Ramos (cell line): ENCODE measurements around the gene FBLN7.
"Not testable (repeated sequence)": the region's sequence is repeated elsewhere in the genome, so short reads cannot be mapped to it uniquely, and the experiment has no call there.

Experiments used
- in situ Hi-C: fragments of 300-500 bp; cut with MboI; formaldehyde crosslinking; loops from one replicate; pipeline ENCODE4 v1.14.3; 2022; ENCODE audit warnings: low sequenced_read_pairs; ENCODE audit not compliant: unreplicated experiment

Gene FBLN7

DNA sequence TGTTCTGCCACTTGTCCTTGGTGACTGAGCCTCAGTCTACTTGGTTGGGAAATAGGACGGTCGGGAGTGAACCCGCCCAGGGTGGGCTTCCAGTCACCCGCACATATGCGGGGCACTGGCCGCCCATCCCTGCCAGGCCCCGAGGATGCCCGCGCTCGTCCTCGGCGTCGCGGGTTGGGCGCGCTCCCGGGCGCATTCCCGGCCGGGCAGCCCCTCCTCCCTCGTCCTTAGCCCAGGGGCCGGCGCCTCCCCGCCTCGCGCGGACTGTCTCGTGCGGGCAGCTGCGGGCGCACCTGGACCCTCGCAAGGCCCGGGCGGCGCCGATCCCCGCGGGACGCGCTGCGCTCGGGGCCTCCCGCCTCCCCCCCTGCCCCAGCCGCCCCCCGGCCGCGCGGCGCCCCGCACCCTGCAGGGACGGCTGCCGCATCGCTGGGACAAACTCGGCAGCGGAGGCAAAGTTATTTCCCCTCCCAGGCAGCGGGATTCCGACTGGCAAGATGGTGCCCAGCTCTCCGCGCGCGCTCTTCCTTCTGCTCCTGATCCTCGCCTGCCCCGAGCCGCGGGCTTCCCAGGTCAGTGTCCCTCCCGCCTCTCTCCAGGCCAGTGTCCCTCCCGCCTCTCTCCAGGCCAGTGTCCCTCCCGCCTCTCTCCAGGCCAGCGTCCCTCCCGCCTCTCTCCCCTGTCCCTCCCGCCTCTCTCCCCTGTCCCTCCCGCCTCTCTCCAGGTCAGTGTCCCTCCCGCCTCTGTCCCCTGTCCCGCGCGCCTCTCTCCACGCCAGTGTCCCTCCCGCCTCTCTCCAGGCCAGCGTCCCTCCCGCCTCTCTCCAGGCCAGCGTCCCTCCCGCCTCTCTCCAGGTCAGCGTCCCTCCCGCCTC, at the start of gene FBLN7:
Gene FBLN7, plus strand, starts transcription at position 227 of the 874 bp plus-strand sequence. Its CDS starts 271 bp downstream, at position 498.
- in situ Hi-C loops, result no loop called here

GRCh38 chr2:112089375-112089774, 48.8 kb upstream of the FBLN7 start:
- in situ Hi-C loops, result no loop called here

DNA sequence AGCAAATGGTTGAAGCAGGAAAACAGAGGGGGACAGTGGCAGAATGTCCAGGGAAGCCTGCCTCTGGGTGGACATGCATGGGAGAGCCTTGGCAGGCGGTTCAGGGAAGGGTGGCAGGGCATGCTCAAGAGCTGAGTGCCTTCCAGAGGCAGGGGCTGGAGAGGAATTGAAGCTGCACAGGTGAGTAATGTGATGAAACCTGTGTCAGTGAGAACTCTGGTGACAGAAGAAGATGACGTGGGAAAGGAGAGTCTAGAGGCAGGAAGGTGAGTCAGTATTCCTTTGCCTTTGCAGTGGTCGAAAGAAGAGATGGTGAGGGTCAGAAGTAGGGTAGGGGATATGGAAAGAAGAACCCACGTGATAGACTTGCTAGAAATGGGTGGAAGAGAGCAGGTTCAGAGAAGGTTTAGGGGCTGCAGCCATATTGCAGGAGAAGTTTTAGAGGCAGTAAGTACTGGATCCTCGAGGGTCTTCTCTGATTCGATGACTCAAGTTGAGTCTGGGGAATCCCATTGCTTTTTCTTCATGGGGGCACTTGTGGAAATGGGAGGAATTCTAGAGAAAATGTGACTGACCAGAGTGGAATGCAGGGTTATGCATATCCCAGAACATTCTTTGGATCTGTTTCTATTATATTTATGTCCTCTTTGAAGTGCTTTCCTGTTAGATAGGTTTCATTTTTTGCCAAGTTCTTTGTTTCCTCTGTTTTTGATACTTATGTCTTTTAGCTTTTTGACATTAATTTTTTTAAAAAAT, 45.7 kb upstream of the FBLN7 start:
- in situ Hi-C loops, result no loop called here

DNA sequence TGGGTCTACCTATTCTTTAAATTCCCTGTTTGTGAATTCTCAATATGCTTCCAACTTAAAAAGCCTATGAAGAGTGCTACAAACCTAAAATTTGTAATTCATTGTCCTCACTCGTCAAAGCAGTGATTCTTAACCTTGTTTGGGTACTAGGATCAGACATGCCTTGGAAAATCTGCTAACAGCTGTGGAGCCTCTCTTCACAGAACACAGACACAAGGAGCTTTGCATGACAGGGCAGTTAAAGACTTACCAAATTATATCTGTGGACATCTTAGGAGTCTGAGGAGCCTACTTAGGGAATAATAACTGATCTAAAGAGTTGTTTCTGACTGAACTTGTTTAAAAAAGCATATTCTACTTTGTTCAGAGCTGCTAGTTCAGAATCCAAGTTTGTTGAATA, 45.0 kb upstream of the FBLN7 start:
- in situ Hi-C loops, result no loop called here

DNA sequence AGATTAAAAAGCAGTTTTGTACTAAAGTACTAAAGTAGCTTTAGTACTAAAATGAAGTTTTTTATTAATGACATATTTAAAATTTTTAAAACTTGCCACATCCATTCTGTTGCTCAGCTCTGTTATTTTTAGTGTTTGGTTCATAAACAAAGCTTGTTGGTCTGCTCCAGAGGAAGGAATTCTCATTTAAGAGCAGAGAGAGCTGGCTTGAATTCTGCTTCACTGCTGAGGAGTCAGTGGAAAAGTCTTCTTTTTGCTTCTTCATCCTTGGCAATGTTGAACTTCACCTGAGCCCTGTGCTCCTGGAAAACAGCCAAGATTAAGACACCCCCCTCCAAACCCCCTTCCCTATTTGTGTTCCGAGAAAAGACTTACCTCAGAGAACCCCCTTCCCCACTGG, 42.5 kb upstream of the FBLN7 start:
- in situ Hi-C loops, result no loop called here

DNA sequence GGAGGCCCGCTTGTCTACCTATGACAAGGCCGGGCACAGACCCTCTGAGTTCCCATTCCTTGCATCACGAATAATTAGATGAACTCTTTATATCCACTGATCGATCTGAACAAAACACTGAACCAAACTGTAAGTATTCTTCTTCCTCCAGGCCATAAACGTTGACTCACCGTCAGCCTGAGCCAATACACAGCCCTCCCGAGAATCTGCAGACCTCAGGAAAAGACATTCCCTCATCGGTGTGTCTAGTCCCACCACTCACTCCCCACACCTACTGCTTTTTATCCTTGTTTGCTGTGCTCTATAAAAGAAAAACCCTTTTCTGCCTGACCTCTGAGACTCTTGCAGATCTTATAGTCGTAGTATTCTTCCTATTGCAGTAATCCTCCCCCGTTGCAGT, 42.1 kb upstream of the FBLN7 start:
- in situ Hi-C loops, result no loop called here

- in situ Hi-C loops, result no loop called here
Measured at GRCh38 chr2:112108178-112108832, 29.9 kb upstream of the FBLN7 start.

GRCh38 chr2:112109278-112109677, 28.9 kb upstream of the FBLN7 start:
- in situ Hi-C loops, result no loop called here

GRCh38 chr2:112110966-112111365, 27.2 kb upstream of the FBLN7 start:
- in situ Hi-C loops, result no loop called here

DNA sequence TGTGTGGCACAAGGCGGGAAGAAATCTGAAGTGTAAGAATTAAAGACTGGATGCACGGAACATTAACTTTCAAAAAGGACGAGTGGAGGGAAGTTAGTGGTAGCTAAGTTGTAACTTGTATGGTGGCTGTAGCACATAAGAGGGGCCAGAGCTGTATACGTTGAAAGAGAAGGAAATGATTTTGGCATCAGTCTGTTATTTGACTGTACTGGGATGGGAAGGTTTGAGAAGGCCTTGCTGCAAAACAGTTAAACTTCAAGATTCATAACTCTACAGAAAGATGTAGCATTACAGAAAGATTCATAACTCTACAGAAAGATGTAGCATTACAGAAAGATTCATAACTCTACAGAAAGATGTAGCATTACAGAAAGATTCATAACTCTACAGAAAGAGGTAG, 24.8 kb upstream of the FBLN7 start:
- in situ Hi-C loops, result not testable (repeated sequence)

DNA sequence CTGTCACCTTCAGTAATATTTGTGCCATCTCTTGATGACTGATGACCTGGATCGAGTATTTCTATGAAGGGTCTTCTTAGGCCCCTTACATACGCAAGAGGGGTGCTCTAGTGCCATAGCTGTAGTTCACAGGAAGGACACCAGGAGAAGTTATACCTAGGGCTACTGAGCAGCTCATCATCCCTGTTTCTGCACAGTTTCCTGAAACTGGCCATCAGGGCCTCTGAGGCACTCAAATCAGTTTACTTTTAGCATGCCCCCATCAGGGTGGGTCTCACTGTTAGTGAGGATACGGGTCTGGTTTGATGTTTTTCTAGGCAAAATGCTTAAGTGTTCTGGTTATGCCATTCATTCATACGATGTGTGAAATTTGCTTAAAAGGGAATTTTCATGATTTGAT, 20.0 kb upstream of the FBLN7 start:
- in situ Hi-C loops, result no loop called here

- in situ Hi-C loops, result no loop called here
Measured at GRCh38 chr2:112121682-112122254, 16.4 kb upstream of the FBLN7 start.

GRCh38 chr2:112129060-112129459, 9.1 kb upstream of the FBLN7 start:
- in situ Hi-C loops, result no loop called here

DNA sequence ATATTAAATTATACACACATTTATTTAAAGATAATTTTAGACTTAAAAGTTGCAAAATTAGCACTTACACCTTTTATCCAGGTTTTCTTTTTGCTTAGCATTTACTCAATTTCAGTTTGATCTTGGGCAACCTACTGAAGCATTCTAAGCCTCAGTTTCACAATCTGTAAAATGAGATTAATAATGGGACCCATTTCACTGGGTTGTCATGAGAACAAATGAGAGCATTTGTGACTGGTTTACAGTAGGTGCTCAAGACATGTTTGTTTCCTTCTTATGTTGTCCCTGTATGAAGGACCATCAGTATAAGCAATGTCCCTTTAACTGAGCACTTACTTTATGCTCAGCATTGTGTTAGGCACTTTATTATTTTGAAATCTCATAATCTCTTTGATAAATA, 4.8 kb upstream of the FBLN7 start:
- in situ Hi-C loops, result no loop called here

- in situ Hi-C loops, result no loop called here
Measured at GRCh38 chr2:112134120-112134519, 4.1 kb upstream of the FBLN7 start.

DNA sequence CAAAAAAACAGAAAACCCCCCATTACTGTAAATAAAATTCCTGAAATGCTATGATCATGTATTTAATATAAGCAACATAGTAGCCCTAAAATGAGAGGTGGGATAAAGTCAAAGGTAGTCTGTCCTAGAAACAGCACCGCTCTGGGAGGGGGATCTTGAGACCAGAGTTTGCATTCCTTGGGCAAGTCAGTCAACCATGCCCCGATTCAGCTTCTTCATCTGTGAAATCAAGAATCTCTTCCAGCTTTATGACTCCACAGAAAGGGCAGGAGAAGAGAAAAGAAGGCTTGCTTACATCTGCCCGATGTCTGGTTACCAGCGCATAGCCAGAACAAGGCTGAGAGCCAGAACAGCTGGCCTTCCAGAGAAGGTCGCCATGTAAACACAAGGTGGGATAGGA, 2.1 kb upstream of the FBLN7 start:
- in situ Hi-C loops, result no loop called here

GRCh38 chr2:112137516-112138158, 548 bp upstream of the FBLN7 start:
- in situ Hi-C loops, result no loop called here

GRCh38 chr2:112139033-112139614, 939 bp downstream of the FBLN7 start:
- in situ Hi-C loops, result not testable (repeated sequence)

DNA sequence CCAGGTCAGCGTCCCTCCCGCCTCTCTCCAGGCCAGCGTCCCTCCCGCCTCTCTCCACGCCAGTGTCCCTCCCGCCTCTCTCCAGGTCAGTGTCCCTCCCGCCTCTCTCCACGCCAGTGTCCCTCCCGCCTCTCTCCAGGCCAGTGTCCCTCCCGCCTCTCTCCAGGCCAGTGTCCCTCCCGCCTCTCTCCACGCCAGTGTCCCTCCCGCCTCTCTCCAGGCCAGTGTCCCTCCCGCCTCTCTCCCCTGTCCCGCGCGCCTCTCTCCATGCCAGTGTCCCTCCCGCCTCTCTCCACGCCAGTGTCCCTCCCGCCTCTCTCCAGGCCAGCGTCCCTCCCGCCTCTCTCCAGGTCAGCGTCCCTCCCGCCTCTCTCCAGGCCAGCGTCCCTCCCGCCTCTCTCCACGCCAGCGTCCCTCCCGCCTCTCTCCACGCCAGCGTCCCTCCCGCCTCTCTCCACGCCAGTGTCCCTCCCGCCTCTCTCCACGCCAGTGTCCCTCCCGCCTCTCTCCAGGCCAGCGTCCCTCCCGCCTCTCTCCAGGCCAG, 1.5 kb downstream of the FBLN7 start:
- in situ Hi-C loops, result not testable (repeated sequence)
